Aortic smooth muscle cell (primary cell): ENCODE data around the gene EIF1. TPM values are rescaled to one million over a fixed set of nuclear protein-coding genes. Genes with fewer than 3 reads are reported as not detected.

Experiments
- total RNA-seq: library from RNA; depleted of rRNA; stranded (reverse); fragments of >200 nt; gene quantifications from 2 replicates; pipeline ENCODE4 v1.2.3, GENCODE V29; 2014

Gene EIF1
- 73.1 and 112 TPM in 2 replicates for total RNA-seq

GRCh38 chr17:41688641-41689496 lies at the start of gene EIF1:
TSS of gene EIF1 (plus strand) at chr17:41688885. CDS start at chr17:41689039, 154 bp downstream.

GRCh38 chr17:41711669-41712400 lies 23.1 kb downstream of the EIF1 start, which contains the start of gene GAST:
TSS of gene GAST (plus strand) at chr17:41712331. CDS start at chr17:41715437, 3,106 bp downstream.

GRCh38 chr17:41734139-41734948 lies 45.7 kb downstream of the EIF1 start, which contains the start of gene HAP1:
TSS of gene HAP1 (minus strand) at chr17:41734643. CDS start at chr17:41734634, 9 bp downstream.

Other genes with a start within 250 kb of the EIF1 start
- not detected in 2 replicates for gene KRT38, start 247.9 kb upstream of the EIF1 start, total RNA-seq
- not detected in 2 replicates for gene KRT32, start 221.5 kb upstream of the EIF1 start, total RNA-seq
- not detected in 2 replicates for gene KRT35, start 207.7 kb upstream of the EIF1 start, total RNA-seq
- 0.13 TPM in 1 of 2 replicates, not detected in the other for gene KRT36, start 199.0 kb upstream of the EIF1 start, total RNA-seq
- not detected in 2 replicates for gene KRT13, start 183.3 kb upstream of the EIF1 start, total RNA-seq
- gene KRT15, start 170.0 kb upstream of the EIF1 start, total RNA-seq, result 2.5 and 3.0 TPM in 2 replicates
- 25.1 and 30.7 TPM in 2 replicates for gene KRT19, start 160.6 kb upstream of the EIF1 start, total RNA-seq
- not detected in 2 replicates for gene KRT9, start 116.8 kb upstream of the EIF1 start, total RNA-seq
- gene KRT14, start 102.0 kb upstream of the EIF1 start, total RNA-seq, result 1.1 TPM in 1 of 2 replicates, not detected in the other
- 0.79 and 1.4 TPM in 2 replicates for gene KRT16, start 76.1 kb upstream of the EIF1 start, total RNA-seq
- 7.1 and 7.4 TPM in 2 replicates for gene KRT17, start 64.3 kb upstream of the EIF1 start, total RNA-seq
- not detected in 2 replicates for gene GAST, start 23.4 kb downstream of the EIF1 start, total RNA-seq
- not detected in 2 replicates for gene HAP1, start 45.8 kb downstream of the EIF1 start, total RNA-seq
- 22.9 and 25.7 TPM in 2 replicates for gene JUP, start 97.8 kb downstream of the EIF1 start, total RNA-seq
- 77.1 and 77.5 TPM in 2 replicates for gene P3H4, start 123.1 kb downstream of the EIF1 start, total RNA-seq
- gene FKBP10, start 124.1 kb downstream of the EIF1 start, total RNA-seq, result 354 and 420 TPM in 2 replicates
- gene NT5C3B, start 147.3 kb downstream of the EIF1 start, total RNA-seq, result 64.6 and 70.0 TPM in 2 replicates
- gene KLHL10, start 148.9 kb downstream of the EIF1 start, total RNA-seq, result 0.13 TPM in 1 of 2 replicates, not detected in the other
- 25.4 and 28.8 TPM in 2 replicates for gene KLHL11, start 176.5 kb downstream of the EIF1 start, total RNA-seq
- gene ACLY, start 230.1 kb downstream of the EIF1 start, total RNA-seq, result 180 and 194 TPM in 2 replicates
- 0.79 and 0.93 TPM in 2 replicates for gene ODAD4, start 241.7 kb downstream of the EIF1 start, total RNA-seq